Colonic mucosa (tissue), 4 donors: Measurements from ENCODE around the gene CACNA1S. TPM values are rescaled to one million over a fixed set of nuclear protein-coding genes. Genes with fewer than 3 reads are reported as not detected.

Experiments
- DNase-seq: peaks from one replicate; pipeline ENCODE4 v3.0.0-alpha.2; 2020
- H3K27ac ChIP-seq: fragments of 200-600 bp; one replicate; pipeline ENCODE4 v1.8.0; 2021
- H3K27me3 ChIP-seq: fragments of 200-600 bp; one replicate; pipeline ENCODE4 v1.8.0; 2021
- H3K36me3 ChIP-seq: fragments of 200-600 bp; one replicate; pipeline ENCODE4 v1.8.0; 2021
- H3K4me1 ChIP-seq: fragments of 200-600 bp; one replicate; pipeline ENCODE4 v1.8.0; 2021; ENCODE audit warnings: mild to moderate bottlenecking
- H3K4me3 ChIP-seq: fragments of 200-600 bp; one replicate; pipeline ENCODE4 v1.8.0; 2021
- H3K9ac ChIP-seq, 2 donors: one replicate each; pipeline ENCODE4 v1.7.0; 2013; ENCODE audit warnings: control low read depth in 2 of 2, low read depth in 2 of 2, low read length in 2 of 2
- H3K9me3 ChIP-seq: fragments of 200-600 bp; one replicate; pipeline ENCODE4 v1.8.0; 2021
- intact Hi-C: fragments of 100-400 bp; cut with DNase I; formaldehyde crosslinking; loops from one replicate; pipeline ENCODE4 v1.14.1; 2022
- total RNA-seq, 2 donors: library from RNA; stranded (reverse); fragmentation: NEBNext Ultra II Directional in 1 of 2; extraction: Animal tissue kit (Norgen Biotek cat#: 25700) in 1 of 2; gene quantifications; one replicate each; pipeline ENCODE4 v1.2.1, GENCODE V29; 2021
- TF ChIP-seq, protein P1 (sequence below): fragments of 200-600 bp; IDR thresholded peaks from one replicate; pipeline ENCODE4 v1.8.0; 2022; ENCODE audit warnings: antibody characterized with exemption, mild to moderate bottlenecking
- donor health status: healthy.
- donor health status: DM: no; HTN: no; CAD: no.
- donor health status: DM: no; HTN: no; CAD: no.

CACNA1S gene
- total RNA-seq, 2 donors from 2014 or later: not detected

GRCh38 chr1:201127755-201128455 lies 15.7 kb upstream of the CACNA1S start:
- no peak for DNase-seq
- Histone ChIP-seq H3K9ac (no peak overlapping the region), H3K27me3 (no peaks in the 10 kb centered on the region)

GRCh38 chr1:201126832-201127754 lies 14.9 kb upstream of the CACNA1S start, which contains the start of gene ASCL5:
ASCL5 (minus strand) TSS chr1:201127184; CDS start chr1:201115372, 11,812 bp downstream.
- Histone ChIP-seq H3K27me3 (no peaks in the 10 kb centered on the region), H3K27ac (no peak within 1 kb of the TSS), H3K4me1 (no peaks in the 10 kb centered on the region), H3K4me3 (no peak within 1 kb of the TSS), H3K36me3 (no peaks in the 10 kb centered on the region), H3K9ac (no peak within 1 kb of the TSS), H3K9me3 (no peaks in the 10 kb centered on the region)
- DNase-seq: peak; percentile 70
- TF ChIP-seq, protein P1, sequence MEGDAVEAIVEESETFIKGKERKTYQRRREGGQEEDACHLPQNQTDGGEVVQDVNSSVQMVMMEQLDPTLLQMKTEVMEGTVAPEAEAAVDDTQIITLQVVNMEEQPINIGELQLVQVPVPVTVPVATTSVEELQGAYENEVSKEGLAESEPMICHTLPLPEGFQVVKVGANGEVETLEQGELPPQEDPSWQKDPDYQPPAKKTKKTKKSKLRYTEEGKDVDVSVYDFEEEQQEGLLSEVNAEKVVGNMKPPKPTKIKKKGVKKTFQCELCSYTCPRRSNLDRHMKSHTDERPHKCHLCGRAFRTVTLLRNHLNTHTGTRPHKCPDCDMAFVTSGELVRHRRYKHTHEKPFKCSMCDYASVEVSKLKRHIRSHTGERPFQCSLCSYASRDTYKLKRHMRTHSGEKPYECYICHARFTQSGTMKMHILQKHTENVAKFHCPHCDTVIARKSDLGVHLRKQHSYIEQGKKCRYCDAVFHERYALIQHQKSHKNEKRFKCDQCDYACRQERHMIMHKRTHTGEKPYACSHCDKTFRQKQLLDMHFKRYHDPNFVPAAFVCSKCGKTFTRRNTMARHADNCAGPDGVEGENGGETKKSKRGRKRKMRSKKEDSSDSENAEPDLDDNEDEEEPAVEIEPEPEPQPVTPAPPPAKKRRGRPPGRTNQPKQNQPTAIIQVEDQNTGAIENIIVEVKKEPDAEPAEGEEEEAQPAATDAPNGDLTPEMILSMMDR: no peak
- intact Hi-C loops: no loop called here

More at GRCh38 chr1:201127755-201128455, 15.7 kb upstream of the CACNA1S start:
- H3K36me3 ChIP-seq: no peaks in the 10 kb centered on the region
- intact Hi-C loops: no loop called here
- no peaks in the 10 kb centered on the region for H3K9me3 ChIP-seq
- H3K4me3 ChIP-seq: no peak overlapping the region
- no peaks in the 10 kb centered on the region for H3K4me1 ChIP-seq
- TF ChIP-seq, protein P1: no peak
- no peak overlapping the region for H3K27ac ChIP-seq

GRCh38 chr1:201126463-201126831 lies 14.2 kb upstream of the CACNA1S start:
- H3K27ac ChIP-seq: no peak overlapping the region
- DNase-seq: no peak
- intact Hi-C loops: no loop called here

DNA sequence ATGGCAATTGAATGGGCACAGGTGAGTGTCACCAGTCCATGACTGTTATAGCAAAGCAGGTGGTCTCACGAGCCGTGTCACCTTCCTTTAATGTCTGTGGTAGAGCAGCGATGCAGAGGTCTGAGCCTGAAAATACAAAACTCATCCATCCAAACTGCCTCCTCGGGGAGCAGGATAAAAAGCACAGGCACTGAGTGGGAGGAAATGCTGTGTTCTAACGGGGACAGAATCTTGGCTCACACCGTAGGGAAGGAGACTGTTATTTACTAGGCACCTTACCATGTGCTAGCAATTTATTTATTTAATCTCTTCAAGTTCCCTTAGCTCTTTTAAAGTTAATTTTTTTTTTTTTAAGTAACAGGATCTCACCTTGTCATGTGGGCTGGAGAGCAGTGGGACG lies 13.6 kb upstream of the CACNA1S start:
- no peak overlapping the region for H3K27ac ChIP-seq
- no peak overlapping the region for H3K4me3 ChIP-seq
- no peak overlapping the region for H3K9ac ChIP-seq
- no peaks in the 10 kb centered on the region for H3K4me1 ChIP-seq
- no peaks in the 10 kb centered on the region for H3K27me3 ChIP-seq
- DNase-seq: no peak
- no peaks in the 10 kb centered on the region for H3K36me3 ChIP-seq
- intact Hi-C loops: no loop called here
- no peaks in the 10 kb centered on the region for H3K9me3 ChIP-seq
- TF ChIP-seq, protein P1: no peak

More at GRCh38 chr1:201126463-201126831, 14.2 kb upstream of the CACNA1S start:
- TF ChIP-seq, protein P1: no peak
- Histone ChIP-seq H3K9me3 (no peaks in the 10 kb centered on the region), H3K27me3 (no peaks in the 10 kb centered on the region), H3K36me3 (no peaks in the 10 kb centered on the region), H3K9ac (no peak overlapping the region), H3K4me3 (no peak overlapping the region), H3K4me1 (no peaks in the 10 kb centered on the region)

DNA sequence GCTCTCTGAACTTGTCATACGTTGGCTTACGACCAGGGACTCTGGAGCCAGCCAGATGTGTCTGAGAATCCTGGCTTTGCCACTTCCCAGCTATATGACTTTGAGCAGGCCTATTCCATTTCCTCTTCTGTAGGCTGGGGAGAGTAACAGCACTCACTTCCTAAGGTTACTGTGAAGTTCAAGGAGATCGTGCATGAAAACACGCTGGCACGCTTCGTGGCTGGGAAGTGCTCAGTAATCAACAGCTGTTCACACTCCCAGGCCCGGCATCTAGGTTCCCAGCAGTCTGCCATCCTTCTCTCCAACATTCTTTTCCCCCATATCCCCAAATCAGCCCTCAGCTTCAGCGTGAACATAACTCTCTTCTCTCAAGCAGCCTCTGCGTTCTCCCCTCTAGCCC lies 12.8 kb upstream of the CACNA1S start:
- H3K36me3 ChIP-seq: no peaks in the 10 kb centered on the region
- no peaks in the 10 kb centered on the region for H3K4me1 ChIP-seq
- no peak overlapping the region for H3K9ac ChIP-seq
- no peak overlapping the region for H3K27ac ChIP-seq
- DNase-seq: no peak
- intact Hi-C loops: no loop called here
- TF ChIP-seq, protein P1: no peak
- H3K4me3 ChIP-seq: no peak overlapping the region
- H3K9me3 ChIP-seq: no peaks in the 10 kb centered on the region
- H3K27me3 ChIP-seq: no peaks in the 10 kb centered on the region
